ENCODE results near the gene ARID1A. TPM values are rescaled to one million over a fixed set of nuclear protein-coding genes. Genes with fewer than 3 reads are reported as not detected.
A peak's percentile ranks its signal among the peaks of the same experiment; 100 is the strongest.

Gene ARID1A
- total RNA-seq, 1 donor from 2014 or later: 70.0 TPM

DNA sequence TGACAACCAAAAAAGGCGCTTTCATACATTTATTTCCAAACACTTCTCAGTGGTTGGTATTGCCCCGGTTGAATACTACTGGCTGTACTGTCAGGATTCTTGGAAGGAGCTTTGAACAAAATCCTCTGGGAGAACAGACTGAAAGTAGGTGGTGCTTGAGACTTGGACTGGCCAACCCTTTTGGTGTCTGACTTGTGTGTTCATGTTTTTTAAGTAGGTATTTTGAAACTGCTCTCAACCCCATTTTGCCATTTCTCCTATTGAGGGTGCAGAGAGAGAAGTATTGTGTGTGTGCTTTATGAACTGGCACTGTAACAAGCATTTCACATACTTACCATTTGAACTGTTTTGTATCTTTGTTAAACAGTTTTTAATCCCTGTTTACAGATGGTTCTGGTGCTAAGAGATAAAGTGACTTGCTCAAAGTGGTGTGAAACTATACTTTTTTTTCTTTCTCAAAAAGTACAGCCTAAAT is 21.2 kb downstream of the ARID1A start:
- H3K9me3 Mint-ChIP-seq (ENCODE audit: unreplicated experiment): no peaks in the 10 kb centered on the region
- H3K27ac Mint-ChIP-seq (ENCODE audit: unreplicated experiment): peak overlapping the region; percentile 56
- TF ChIP-seq, protein P1, sequence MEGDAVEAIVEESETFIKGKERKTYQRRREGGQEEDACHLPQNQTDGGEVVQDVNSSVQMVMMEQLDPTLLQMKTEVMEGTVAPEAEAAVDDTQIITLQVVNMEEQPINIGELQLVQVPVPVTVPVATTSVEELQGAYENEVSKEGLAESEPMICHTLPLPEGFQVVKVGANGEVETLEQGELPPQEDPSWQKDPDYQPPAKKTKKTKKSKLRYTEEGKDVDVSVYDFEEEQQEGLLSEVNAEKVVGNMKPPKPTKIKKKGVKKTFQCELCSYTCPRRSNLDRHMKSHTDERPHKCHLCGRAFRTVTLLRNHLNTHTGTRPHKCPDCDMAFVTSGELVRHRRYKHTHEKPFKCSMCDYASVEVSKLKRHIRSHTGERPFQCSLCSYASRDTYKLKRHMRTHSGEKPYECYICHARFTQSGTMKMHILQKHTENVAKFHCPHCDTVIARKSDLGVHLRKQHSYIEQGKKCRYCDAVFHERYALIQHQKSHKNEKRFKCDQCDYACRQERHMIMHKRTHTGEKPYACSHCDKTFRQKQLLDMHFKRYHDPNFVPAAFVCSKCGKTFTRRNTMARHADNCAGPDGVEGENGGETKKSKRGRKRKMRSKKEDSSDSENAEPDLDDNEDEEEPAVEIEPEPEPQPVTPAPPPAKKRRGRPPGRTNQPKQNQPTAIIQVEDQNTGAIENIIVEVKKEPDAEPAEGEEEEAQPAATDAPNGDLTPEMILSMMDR (IDR thresholded peaks at IDR 0.05): no peak
- H3K4me3 Mint-ChIP-seq (ENCODE audit: unreplicated experiment): no peak overlapping the region
- H3K36me3 Mint-ChIP-seq (ENCODE audit: unreplicated experiment): peaks cover 6% of the 10 kb centered on the region
- DNase-seq (ENCODE audit: extremely low spot score, unreplicated experiment): no peak
- H3K27me3 Mint-ChIP-seq (ENCODE audit: unreplicated experiment): no peaks in the 10 kb centered on the region
- H3K4me1 Mint-ChIP-seq (ENCODE audit: unreplicated experiment): peaks cover 59% of the 10 kb centered on the region

DNA sequence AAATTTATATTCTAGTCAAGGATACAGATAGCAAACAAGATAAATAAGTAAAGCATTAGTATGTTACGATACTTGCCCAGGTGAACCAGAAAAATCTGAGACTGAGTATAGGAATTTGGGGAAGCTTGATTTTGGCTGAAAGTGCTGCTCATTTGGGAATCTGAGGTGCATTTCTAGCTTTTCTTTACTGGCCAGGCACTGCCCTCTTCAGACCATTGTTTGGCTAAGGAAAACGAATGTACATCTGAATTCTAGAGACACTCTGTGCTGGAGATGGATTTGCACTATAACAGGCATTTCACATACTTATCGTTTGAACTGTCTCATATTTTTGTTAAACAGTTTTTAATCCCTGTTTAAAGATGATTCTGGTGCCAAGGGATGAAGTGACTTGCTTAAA is 23.4 kb downstream of the ARID1A start:
- Mint-ChIP-seq H3K9me3 (ENCODE audit: unreplicated experiment) (no peaks in the 10 kb centered on the region), H3K27me3 (ENCODE audit: unreplicated experiment) (no peaks in the 10 kb centered on the region), H3K27ac (ENCODE audit: unreplicated experiment) (peak overlapping the region; percentile 21), H3K4me1 (ENCODE audit: unreplicated experiment) (peaks cover 75% of the 10 kb centered on the region), H3K4me3 (ENCODE audit: unreplicated experiment) (no peak overlapping the region), H3K36me3 (ENCODE audit: unreplicated experiment) (peaks cover 3% of the 10 kb centered on the region)
- DNase-seq (ENCODE audit: extremely low spot score, unreplicated experiment): no peak
- TF ChIP-seq, protein P1 (IDR thresholded peaks at IDR 0.05): peak; percentile 46

DNA sequence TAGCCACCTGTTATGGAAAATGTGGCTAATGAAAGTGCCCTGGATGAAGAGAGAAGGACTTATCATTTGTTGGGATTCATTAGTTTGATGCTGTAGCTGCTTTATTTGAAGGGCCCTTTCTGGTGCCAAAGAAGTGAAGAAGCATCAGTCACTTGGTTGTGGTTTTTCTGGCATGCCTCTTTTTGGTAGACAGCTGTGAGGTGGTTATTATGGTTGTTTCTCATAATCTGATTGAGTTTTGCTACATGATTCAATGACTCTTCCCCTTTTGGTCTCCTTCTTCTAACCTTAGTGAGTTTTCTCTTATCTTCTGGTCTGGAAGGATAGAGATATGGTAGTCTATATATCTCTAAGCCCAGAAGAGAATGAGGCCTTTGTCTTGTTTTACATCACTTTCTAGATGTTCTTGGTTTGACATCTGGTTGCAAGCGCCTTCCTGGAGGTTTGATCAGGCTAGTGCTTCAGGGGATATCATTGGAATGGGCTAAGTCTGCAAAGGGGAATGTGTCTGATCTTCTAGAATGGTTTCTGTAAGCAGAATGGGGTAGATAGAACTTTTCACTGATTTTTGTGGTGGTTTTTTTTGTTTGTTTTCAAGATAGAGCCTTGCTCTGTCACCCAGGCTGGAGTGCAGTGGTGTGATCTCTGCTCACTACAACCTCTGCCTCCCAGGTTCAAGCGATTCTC is 26.0 kb downstream of the ARID1A start:
- no peak overlapping the region for H3K4me3 Mint-ChIP-seq (ENCODE audit: unreplicated experiment)
- H3K27me3 Mint-ChIP-seq (ENCODE audit: unreplicated experiment): no peaks in the 10 kb centered on the region
- peak overlapping the region; percentile 90 for H3K27ac Mint-ChIP-seq (ENCODE audit: unreplicated experiment)
- DNase-seq (ENCODE audit: extremely low spot score, unreplicated experiment): no peak
- peaks cover 78% of the 10 kb centered on the region for H3K4me1 Mint-ChIP-seq (ENCODE audit: unreplicated experiment)
- peaks cover 3% of the 10 kb centered on the region for H3K36me3 Mint-ChIP-seq (ENCODE audit: unreplicated experiment)
- no peaks in the 10 kb centered on the region for H3K9me3 Mint-ChIP-seq (ENCODE audit: unreplicated experiment)
- TF ChIP-seq, protein P1 (IDR thresholded peaks at IDR 0.05): no peak

DNA sequence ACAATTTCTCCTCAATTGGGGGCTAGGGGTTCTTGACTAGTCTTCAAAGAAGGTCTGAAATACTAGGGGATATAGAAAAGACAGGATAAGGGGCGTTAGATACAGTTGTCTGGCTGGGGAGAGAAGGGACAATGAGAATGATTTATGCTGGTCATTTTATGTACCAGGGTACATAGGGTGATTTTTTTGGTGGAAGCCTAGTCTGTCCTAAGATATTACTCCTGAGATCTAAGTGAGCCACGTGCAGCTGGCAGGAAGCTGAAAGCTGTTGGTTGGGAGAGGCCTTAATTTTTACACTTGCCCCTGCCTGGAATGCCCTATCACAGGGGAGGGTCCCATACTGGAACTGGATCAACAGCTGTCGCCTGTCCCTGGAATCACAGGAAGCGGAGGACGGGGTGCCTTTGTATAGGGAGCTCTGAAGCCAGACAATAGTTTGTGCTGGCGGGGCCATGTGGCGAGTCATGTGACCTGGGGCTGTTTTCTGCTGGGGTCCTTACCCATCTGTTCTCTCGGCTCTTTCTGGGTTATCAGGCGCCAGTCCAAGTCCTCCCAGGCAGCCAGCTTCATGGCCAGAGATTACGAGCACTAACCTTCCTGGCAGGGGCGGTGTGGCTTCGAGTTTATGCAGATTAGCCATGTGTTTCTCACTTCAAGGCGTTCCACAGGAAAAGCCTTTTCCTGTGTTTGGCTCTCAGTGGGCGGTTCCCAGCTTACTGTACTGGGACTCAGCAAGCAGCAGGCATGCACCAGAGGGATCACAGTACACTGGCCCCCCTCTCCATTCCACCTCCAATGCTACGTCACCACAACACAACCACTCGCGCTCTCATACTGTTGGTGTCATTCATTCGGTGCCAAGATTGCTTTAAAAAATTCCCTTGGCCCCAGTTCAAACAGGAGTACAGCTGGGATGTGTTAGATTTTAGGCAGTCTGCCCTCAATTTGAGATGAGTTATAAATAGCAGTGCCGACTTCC is 27.5 kb downstream of the ARID1A start:
- H3K27ac Mint-ChIP-seq (ENCODE audit: unreplicated experiment): peak overlapping the region; percentile 90
- no peaks in the 10 kb centered on the region for H3K27me3 Mint-ChIP-seq (ENCODE audit: unreplicated experiment)
- peaks cover 3% of the 10 kb centered on the region for H3K36me3 Mint-ChIP-seq (ENCODE audit: unreplicated experiment)
- H3K4me1 Mint-ChIP-seq (ENCODE audit: unreplicated experiment): peaks cover 73% of the 10 kb centered on the region
- TF ChIP-seq, protein P1 (IDR thresholded peaks at IDR 0.05): no peak
- H3K4me3 Mint-ChIP-seq (ENCODE audit: unreplicated experiment): peak overlapping the region; percentile 60
- peak; percentile 90 for DNase-seq (ENCODE audit: extremely low spot score, unreplicated experiment)
- H3K9me3 Mint-ChIP-seq (ENCODE audit: unreplicated experiment): no peaks in the 10 kb centered on the region

DNA sequence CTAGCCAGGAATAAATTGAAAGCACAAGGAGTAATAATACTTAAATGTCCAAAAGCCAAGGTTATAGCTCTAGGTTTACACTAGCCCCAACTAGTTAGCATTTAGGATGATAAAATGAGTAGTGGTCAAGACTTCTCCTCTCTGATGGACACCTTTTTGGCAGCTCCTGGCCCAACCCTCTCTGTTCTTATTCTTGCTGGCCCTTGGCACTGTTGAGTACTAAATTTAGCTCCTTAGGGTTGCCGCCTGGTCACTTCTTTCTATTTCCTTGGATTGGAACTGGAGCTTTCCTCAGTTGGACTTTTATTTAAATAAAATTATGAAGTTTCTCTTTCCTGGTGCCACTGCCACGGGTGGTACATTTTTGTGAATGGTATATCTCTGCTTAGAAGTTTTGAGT is 28.3 kb downstream of the ARID1A start:
- peaks cover 3% of the 10 kb centered on the region for H3K36me3 Mint-ChIP-seq (ENCODE audit: unreplicated experiment)
- peaks cover 66% of the 10 kb centered on the region for H3K4me1 Mint-ChIP-seq (ENCODE audit: unreplicated experiment)
- DNase-seq (ENCODE audit: extremely low spot score, unreplicated experiment): no peak
- no peaks in the 10 kb centered on the region for H3K9me3 Mint-ChIP-seq (ENCODE audit: unreplicated experiment)
- H3K4me3 Mint-ChIP-seq (ENCODE audit: unreplicated experiment): peak overlapping the region; percentile 7
- TF ChIP-seq, protein P1 (IDR thresholded peaks at IDR 0.05): no peak
- peak overlapping the region; percentile 90 for H3K27ac Mint-ChIP-seq (ENCODE audit: unreplicated experiment)
- H3K27me3 Mint-ChIP-seq (ENCODE audit: unreplicated experiment): no peaks in the 10 kb centered on the region
